ENCODE data around the gene CDKL4. TPM values are rescaled to one million over a fixed set of nuclear protein-coding genes. Genes with fewer than 3 reads are reported as not detected.

The CDKL4 gene
- total and polyA plus RNA-seq, 2 of the 13 experiments (the other 11 are each of a cell fraction or from before 2014, with no cell fraction given): 0.29 to 0.50 TPM

DNA sequence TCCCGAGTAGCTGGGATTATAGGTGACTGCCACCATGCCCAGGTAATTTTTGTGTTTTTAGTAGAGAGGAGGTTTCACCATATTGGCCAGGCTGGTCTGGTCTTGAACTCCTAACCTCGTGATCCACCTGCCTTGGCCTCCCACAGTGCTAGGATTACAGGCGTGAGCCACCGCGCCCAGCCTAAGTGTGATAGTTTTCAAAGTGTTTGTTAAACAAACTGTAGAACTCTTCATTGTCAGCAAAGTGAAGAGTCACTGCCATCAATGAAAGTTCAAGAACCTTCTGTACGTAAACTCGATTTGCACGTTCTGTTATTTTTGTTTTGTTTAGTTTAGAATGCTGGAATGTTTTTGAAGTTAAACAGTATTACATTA is 104.9 kb downstream of the CDKL4 start (continued):
- TF ChIP-seq, protein P1, sequence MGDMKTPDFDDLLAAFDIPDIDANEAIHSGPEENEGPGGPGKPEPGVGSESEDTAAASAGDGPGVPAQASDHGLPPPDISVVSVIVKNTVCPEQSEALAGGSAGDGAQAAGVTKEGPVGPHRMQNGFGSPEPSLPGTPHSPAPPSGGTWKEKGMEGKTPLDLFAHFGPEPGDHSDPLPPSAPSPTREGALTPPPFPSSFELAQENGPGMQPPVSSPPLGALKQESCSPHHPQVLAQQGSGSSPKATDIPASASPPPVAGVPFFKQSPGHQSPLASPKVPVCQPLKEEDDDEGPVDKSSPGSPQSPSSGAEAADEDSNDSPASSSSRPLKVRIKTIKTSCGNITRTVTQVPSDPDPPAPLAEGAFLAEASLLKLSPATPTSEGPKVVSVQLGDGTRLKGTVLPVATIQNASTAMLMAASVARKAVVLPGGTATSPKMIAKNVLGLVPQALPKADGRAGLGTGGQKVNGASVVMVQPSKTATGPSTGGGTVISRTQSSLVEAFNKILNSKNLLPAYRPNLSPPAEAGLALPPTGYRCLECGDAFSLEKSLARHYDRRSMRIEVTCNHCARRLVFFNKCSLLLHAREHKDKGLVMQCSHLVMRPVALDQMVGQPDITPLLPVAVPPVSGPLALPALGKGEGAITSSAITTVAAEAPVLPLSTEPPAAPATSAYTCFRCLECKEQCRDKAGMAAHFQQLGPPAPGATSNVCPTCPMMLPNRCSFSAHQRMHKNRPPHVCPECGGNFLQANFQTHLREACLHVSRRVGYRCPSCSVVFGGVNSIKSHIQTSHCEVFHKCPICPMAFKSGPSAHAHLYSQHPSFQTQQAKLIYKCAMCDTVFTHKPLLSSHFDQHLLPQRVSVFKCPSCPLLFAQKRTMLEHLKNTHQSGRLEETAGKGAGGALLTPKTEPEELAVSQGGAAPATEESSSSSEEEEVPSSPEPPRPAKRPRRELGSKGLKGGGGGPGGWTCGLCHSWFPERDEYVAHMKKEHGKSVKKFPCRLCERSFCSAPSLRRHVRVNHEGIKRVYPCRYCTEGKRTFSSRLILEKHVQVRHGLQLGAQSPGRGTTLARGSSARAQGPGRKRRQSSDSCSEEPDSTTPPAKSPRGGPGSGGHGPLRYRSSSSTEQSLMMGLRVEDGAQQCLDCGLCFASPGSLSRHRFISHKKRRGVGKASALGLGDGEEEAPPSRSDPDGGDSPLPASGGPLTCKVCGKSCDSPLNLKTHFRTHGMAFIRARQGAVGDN (CRISPR knock-in tag; IDR thresholded peaks at IDR 0.05): no peak
- TF ChIP-seq ZNF616 (CRISPR knock-in tag; IDR thresholded peaks at IDR 0.05; ENCODE audit: low read depth) (no peak), RARA (CRISPR knock-in tag; IDR thresholded peaks at IDR 0.05) (peak; percentile 89), SP140L (CRISPR knock-in tag; IDR thresholded peaks at IDR 0.05; ENCODE audit: borderline replicate concordance) (no peak), NAIF1 (CRISPR knock-in tag; IDR thresholded peaks at IDR 0.05; ENCODE audit: borderline replicate concordance) (no peak), ZBTB7B (CRISPR knock-in tag; IDR thresholded peaks at IDR 0.05) (no peak), MIER3 (CRISPR knock-in tag; IDR thresholded peaks at IDR 0.05; ENCODE audit: borderline replicate concordance) (no peak), MEF2D (CRISPR knock-in tag; IDR thresholded peaks at IDR 0.05) (peak; percentile 61; the same call in 1 of the 2 replicates)
- TF ChIP-seq, protein P2, sequence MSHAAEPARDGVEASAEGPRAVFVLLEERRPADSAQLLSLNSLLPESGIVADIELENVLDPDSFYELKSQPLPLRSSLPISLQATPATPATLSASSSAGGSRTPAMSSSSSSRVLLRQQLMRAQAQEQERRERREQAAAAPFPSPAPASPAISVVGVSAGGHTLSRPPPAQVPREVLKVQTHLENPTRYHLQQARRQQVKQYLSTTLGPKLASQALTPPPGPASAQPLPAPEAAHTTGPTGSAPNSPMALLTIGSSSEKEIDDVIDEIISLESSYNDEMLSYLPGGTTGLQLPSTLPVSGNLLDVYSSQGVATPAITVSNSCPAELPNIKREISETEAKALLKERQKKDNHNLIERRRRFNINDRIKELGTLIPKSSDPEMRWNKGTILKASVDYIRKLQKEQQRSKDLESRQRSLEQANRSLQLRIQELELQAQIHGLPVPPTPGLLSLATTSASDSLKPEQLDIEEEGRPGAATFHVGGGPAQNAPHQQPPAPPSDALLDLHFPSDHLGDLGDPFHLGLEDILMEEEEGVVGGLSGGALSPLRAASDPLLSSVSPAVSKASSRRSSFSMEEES (CRISPR knock-in tag; IDR thresholded peaks at IDR 0.05): peak; percentile 57; the same call in 1 of the 2 replicates
- TF ChIP-seq, protein P3, sequence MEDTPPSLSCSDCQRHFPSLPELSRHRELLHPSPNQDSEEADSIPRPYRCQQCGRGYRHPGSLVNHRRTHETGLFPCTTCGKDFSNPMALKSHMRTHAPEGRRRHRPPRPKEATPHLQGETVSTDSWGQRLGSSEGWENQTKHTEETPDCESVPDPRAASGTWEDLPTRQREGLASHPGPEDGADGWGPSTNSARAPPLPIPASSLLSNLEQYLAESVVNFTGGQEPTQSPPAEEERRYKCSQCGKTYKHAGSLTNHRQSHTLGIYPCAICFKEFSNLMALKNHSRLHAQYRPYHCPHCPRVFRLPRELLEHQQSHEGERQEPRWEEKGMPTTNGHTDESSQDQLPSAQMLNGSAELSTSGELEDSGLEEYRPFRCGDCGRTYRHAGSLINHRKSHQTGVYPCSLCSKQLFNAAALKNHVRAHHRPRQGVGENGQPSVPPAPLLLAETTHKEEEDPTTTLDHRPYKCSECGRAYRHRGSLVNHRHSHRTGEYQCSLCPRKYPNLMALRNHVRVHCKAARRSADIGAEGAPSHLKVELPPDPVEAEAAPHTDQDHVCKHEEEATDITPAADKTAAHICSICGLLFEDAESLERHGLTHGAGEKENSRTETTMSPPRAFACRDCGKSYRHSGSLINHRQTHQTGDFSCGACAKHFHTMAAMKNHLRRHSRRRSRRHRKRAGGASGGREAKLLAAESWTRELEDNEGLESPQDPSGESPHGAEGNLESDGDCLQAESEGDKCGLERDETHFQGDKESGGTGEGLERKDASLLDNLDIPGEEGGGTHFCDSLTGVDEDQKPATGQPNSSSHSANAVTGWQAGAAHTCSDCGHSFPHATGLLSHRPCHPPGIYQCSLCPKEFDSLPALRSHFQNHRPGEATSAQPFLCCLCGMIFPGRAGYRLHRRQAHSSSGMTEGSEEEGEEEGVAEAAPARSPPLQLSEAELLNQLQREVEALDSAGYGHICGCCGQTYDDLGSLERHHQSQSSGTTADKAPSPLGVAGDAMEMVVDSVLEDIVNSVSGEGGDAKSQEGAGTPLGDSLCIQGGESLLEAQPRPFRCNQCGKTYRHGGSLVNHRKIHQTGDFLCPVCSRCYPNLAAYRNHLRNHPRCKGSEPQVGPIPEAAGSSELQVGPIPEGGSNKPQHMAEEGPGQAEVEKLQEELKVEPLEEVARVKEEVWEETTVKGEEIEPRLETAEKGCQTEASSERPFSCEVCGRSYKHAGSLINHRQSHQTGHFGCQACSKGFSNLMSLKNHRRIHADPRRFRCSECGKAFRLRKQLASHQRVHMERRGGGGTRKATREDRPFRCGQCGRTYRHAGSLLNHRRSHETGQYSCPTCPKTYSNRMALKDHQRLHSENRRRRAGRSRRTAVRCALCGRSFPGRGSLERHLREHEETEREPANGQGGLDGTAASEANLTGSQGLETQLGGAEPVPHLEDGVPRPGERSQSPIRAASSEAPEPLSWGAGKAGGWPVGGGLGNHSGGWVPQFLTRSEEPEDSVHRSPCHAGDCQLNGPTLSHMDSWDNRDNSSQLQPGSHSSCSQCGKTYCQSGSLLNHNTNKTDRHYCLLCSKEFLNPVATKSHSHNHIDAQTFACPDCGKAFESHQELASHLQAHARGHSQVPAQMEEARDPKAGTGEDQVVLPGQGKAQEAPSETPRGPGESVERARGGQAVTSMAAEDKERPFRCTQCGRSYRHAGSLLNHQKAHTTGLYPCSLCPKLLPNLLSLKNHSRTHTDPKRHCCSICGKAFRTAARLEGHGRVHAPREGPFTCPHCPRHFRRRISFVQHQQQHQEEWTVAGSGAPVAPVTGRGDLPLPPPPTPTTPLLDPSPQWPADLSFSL (CRISPR knock-in tag; IDR thresholded peaks at IDR 0.05): no peak; the same call in 1 of the 2 replicates
- TF ChIP-seq, protein P4, sequence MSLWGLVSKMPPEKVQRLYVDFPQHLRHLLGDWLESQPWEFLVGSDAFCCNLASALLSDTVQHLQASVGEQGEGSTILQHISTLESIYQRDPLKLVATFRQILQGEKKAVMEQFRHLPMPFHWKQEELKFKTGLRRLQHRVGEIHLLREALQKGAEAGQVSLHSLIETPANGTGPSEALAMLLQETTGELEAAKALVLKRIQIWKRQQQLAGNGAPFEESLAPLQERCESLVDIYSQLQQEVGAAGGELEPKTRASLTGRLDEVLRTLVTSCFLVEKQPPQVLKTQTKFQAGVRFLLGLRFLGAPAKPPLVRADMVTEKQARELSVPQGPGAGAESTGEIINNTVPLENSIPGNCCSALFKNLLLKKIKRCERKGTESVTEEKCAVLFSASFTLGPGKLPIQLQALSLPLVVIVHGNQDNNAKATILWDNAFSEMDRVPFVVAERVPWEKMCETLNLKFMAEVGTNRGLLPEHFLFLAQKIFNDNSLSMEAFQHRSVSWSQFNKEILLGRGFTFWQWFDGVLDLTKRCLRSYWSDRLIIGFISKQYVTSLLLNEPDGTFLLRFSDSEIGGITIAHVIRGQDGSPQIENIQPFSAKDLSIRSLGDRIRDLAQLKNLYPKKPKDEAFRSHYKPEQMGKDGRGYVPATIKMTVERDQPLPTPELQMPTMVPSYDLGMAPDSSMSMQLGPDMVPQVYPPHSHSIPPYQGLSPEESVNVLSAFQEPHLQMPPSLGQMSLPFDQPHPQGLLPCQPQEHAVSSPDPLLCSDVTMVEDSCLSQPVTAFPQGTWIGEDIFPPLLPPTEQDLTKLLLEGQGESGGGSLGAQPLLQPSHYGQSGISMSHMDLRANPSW (CRISPR knock-in tag; IDR thresholded peaks at IDR 0.05; ENCODE audit: borderline replicate concordance): no peak

Measured in HepG2 (cell line).